IMR-90 (cell line): Measurements from ENCODE around the gene TMEM144. TPM values are rescaled to one million over a fixed set of nuclear protein-coding genes. Genes with fewer than 3 reads are reported as not detected.

ENCODE experiments used
- ATAC-seq: fragments of 200-7000 bp; cut with Tn5 transposase; 2 replicates; pipeline ENCODE4 v1.9.1; 2020; ENCODE audit warnings: low read depth, mild to moderate bottlenecking, moderate library complexity
- Bru-seq: library from RNA; stranded (reverse); fragments of 400-500 nt; gene quantifications from one replicate; lab custom pipeline; 2021; lab: Mats Ljungman, UMichigan
- BruChase-seq, 2 experiments: library from RNA; stranded (reverse); fragments of 400-500 nt; gene quantifications; one replicate each; lab custom pipeline; 2021; lab: Mats Ljungman, UMichigan
- BruUV-seq: library from RNA; stranded (reverse); fragments of 400-500 nt; replicated peaks from 2 replicates; lab custom pipeline; 2021; lab: Mats Ljungman, UMichigan
- CTCF ChIA-PET: fragments of 300-600 bp; formaldehyde crosslinking; extraction: SDS; loops from one replicate; lab custom pipeline; 2021; ENCODE audit warnings: antibody characterized with exemption; lab: Yijun Ruan, JAX
- POLR2A ChIA-PET: fragments of 300-600 bp; sonication (Branson Sonifier 250); formaldehyde crosslinking; loops from one replicate; lab custom pipeline; 2022; ENCODE audit warnings: antibody characterized with exemption; ENCODE audit not compliant: unreplicated experiment; lab: Charles Lee
- DNase-seq: peaks from one replicate; pipeline ENCODE4 v3.0.0; 2013
- H2AFZ ChIP-seq: replicated peaks from 2 replicates; pipeline ENCODE3; 2013; ENCODE audit warnings: low read length, mild to moderate bottlenecking; ENCODE audit not compliant: poor library complexity
- H2AK5ac ChIP-seq: 2 replicates; pipeline ENCODE4 v1.6.1; 2013; ENCODE audit warnings: low read depth, low read length, inconsistent platforms
- H2AK9ac ChIP-seq: replicated peaks from 2 replicates; pipeline ENCODE3; 2013; ENCODE audit warnings: mild to moderate bottlenecking, low read depth, low read length, moderate library complexity; ENCODE audit not compliant: poor library complexity
- H2BK120ac ChIP-seq: 2 replicates; pipeline ENCODE4 v1.6.1; 2013; ENCODE audit warnings: low read depth, low read length, inconsistent platforms
- H2BK15ac ChIP-seq: 3 replicates; pipeline ENCODE4 v1.6.1; 2013; ENCODE audit warnings: low read depth, low read length, inconsistent platforms
- H2BK20ac ChIP-seq: 2 replicates; pipeline ENCODE4 v1.6.1; 2013; ENCODE audit warnings: low read depth, mild to moderate bottlenecking, inconsistent platforms, low read length, moderate library complexity
- H2BK5ac ChIP-seq: 2 replicates; pipeline ENCODE4 v1.6.1; 2013; ENCODE audit warnings: mild to moderate bottlenecking, low read depth, low read length, inconsistent platforms; ENCODE audit not compliant: poor library complexity, severe bottlenecking
- H3K14ac ChIP-seq: replicated peaks from 2 replicates; pipeline ENCODE4 v1.6.1; 2013; ENCODE audit warnings: low read depth, low read length, inconsistent platforms
- H3K18ac ChIP-seq: 2 replicates; pipeline ENCODE4 v1.6.1; 2013; ENCODE audit warnings: low read depth, low read length, control low read depth
- H3K23ac ChIP-seq: 2 replicates; pipeline ENCODE4 v1.6.1; 2013; ENCODE audit warnings: low read depth, low read length, inconsistent platforms
- H3K27ac ChIP-seq: 2 replicates; pipeline ENCODE4 v1.5.1; 2013; ENCODE audit warnings: mild to moderate bottlenecking, control low read depth, low read length; ENCODE audit not compliant: insufficient read depth
- H3K27me3 ChIP-seq: 2 replicates; pipeline ENCODE4 v1.6.1; 2013; ENCODE audit warnings: low read length; ENCODE audit not compliant: control insufficient read depth, insufficient read depth
- H3K36me3 ChIP-seq: 2 replicates; pipeline ENCODE4 v1.6.1; 2013; ENCODE audit warnings: low read length, mixed read lengths; ENCODE audit not compliant: control insufficient read depth, insufficient read depth
- H3K4ac ChIP-seq: 2 replicates; pipeline ENCODE4 v1.6.1; 2013; ENCODE audit warnings: low read depth, low read length, inconsistent platforms
- H3K4me1 ChIP-seq: 2 replicates; pipeline ENCODE4 v1.6.1; 2013; ENCODE audit warnings: low read length, mixed read lengths; ENCODE audit not compliant: control insufficient read depth, insufficient read depth
- H3K4me2 ChIP-seq: 2 replicates; pipeline ENCODE4 v1.6.1; 2013; ENCODE audit warnings: low read depth, mild to moderate bottlenecking, control low read depth, low read length, moderate library complexity
- H3K4me3 ChIP-seq: 2 replicates; pipeline ENCODE4 v1.5.1; 2013; ENCODE audit warnings: low read depth, mild to moderate bottlenecking, control low read depth, low read length, moderate library complexity; ENCODE audit not compliant: insufficient read depth
- H3K56ac ChIP-seq: 2 replicates; pipeline ENCODE4 v1.6.1; 2013; ENCODE audit warnings: low read length, inconsistent platforms; ENCODE audit not compliant: insufficient read depth; ENCODE audit errors: extremely low read depth
- H3K79me1 ChIP-seq, 2 experiments: 2 replicates each; pipeline ENCODE4 v1.6.1; 2013; ENCODE audit warnings: low read length in 2 of 2, inconsistent platforms in 1 of 2, low read depth in 1 of 2
- H3K9ac ChIP-seq: 2 replicates; pipeline ENCODE4 v1.6.1; 2013; ENCODE audit warnings: low read depth, low read length, control low read depth
- H3K9me1 ChIP-seq: 2 replicates; pipeline ENCODE4 v1.6.1; 2013; ENCODE audit warnings: low read length, inconsistent platforms; ENCODE audit not compliant: insufficient read depth
- H3K9me3 ChIP-seq: 2 replicates; pipeline ENCODE4 v1.6.1; 2013; ENCODE audit warnings: low read length; ENCODE audit not compliant: control insufficient read depth, insufficient read depth
- H4K20me1 ChIP-seq: 2 replicates; pipeline ENCODE4 v1.6.1; 2013; ENCODE audit warnings: low read length, inconsistent platforms; ENCODE audit not compliant: insufficient read depth
- H4K5ac ChIP-seq: 2 replicates; pipeline ENCODE4 v1.6.1; 2013; ENCODE audit warnings: mild to moderate bottlenecking, low read depth, low read length, control low read depth
- H4K8ac ChIP-seq, 2 experiments: 2 replicates each; pipeline ENCODE4 v1.6.1; 2013; ENCODE audit warnings: low read depth in 2 of 2, low read length in 2 of 2, control low read depth in 1 of 2, inconsistent platforms in 1 of 2
- H4K91ac ChIP-seq: 2 replicates; pipeline ENCODE4 v1.6.1; 2013; ENCODE audit warnings: low read depth, low read length, inconsistent platforms; ENCODE audit not compliant: insufficient read depth
- BHLHE40 ChIP-seq: fragments of 150-350 bp; IDR thresholded peaks from 2 replicates; pipeline ENCODE4 v1.6.1; 2016; ENCODE audit warnings: mild to moderate bottlenecking, low read depth, low read length
- CEBPB ChIP-seq: IDR thresholded peaks from 2 replicates; pipeline ENCODE4 v1.6.1; 2012; ENCODE audit warnings: low read depth, low read length, improper control_type of control experiment
- CHD1 ChIP-seq: IDR thresholded peaks from 2 replicates; pipeline ENCODE4 v1.6.1; 2012; ENCODE audit warnings: low read depth, low read length, improper control_type of control experiment
- FOS ChIP-seq: fragments of 150-350 bp; IDR thresholded peaks from 2 replicates; pipeline ENCODE4 v1.6.1; 2016; ENCODE audit warnings: low read depth, low read length
- MAFK ChIP-seq: IDR thresholded peaks from 2 replicates; pipeline ENCODE4 v1.6.1; 2012; ENCODE audit warnings: low read depth, low read length, improper control_type of control experiment
- MAZ ChIP-seq: IDR thresholded peaks from 2 replicates; pipeline ENCODE4 v1.6.1; 2012; ENCODE audit warnings: low read depth, mild to moderate bottlenecking, low read length, improper control_type of control experiment, moderate library complexity, borderline replicate concordance
- NFE2L2 ChIP-seq: fragments of 150-350 bp; IDR thresholded peaks from 2 replicates; pipeline ENCODE4 v1.6.1; 2016; ENCODE audit warnings: low read depth, mild to moderate bottlenecking, low read length
- RAD21 ChIP-seq: IDR thresholded peaks from 2 replicates; pipeline ENCODE4 v1.6.1; 2012; ENCODE audit warnings: low read length, improper control_type of control experiment
- RCOR1 ChIP-seq: IDR thresholded peaks from 2 replicates; pipeline ENCODE4 v1.6.1; 2012; ENCODE audit warnings: mild to moderate bottlenecking, low read length, improper control_type of control experiment; ENCODE audit not compliant: insufficient replicate concordance
- RFX5 ChIP-seq: IDR thresholded peaks from 2 replicates; pipeline ENCODE4 v1.8.0; 2012; ENCODE audit warnings: low read depth, mild to moderate bottlenecking, low read length, moderate library complexity
- SMC3 ChIP-seq: fragments of 150-350 bp; IDR thresholded peaks from 2 replicates; pipeline ENCODE4 v1.6.1; 2016; ENCODE audit warnings: low read depth, mild to moderate bottlenecking, antibody characterized with exemption, low read length, moderate library complexity
- WGBS, 2 experiments: methylation state at CpG; one replicate each; pipeline versions ENCODE4 v1.1.5 to v1.1.7; 2013; ENCODE audit warnings: missing lambda C conversion rate in 2 of 2; ENCODE audit not compliant: insufficient read length in 1 of 2; ENCODE audit errors: extremely low coverage in 2 of 2; 5-methylcytosine and 5-hydroxymethylcytosine counted together
- dilution Hi-C: fragments of 300-500 bp; cut with HindIII; formaldehyde crosslinking; loops from one replicate; pipeline ENCODE4 v1.14.3; 2018; ENCODE audit warnings: low sequenced_read_pairs; ENCODE audit not compliant: unreplicated experiment
- in situ Hi-C: fragments of 300-500 bp; cut with MboI; formaldehyde crosslinking; loops from 3 replicates; pipeline ENCODE4 v1.14.3; 2019; ENCODE audit warnings: low sequenced_read_pairs, inconsistent platforms, mixed read lengths
- intact Hi-C: fragments of 100-400 bp; cut with micrococcal nuclease; formaldehyde crosslinking; loops from 2 replicates; pipeline ENCODE4 v1.10.0; 2022
- long read RNA-seq: library from polyadenylated mRNA; unstranded; transcript quantifications from one replicate; pipeline ENCODE4 v2.0.0, GENCODE V29; 2021; ENCODE audit not compliant: unreplicated experiment
- polyA plus RNA-seq, 3 experiments: library from polyadenylated mRNA; depleted of rRNA; stranded (reverse); fragments of >200 nt; gene quantifications; 2 replicates each; pipeline ENCODE4 v1.2.3, GENCODE V29; 2012; ENCODE audit warnings: low replicate concordance in 1 of 3
- total RNA-seq: library from RNA; depleted of rRNA; stranded (reverse); fragments of >200 nt; gene quantifications from 2 replicates; pipeline ENCODE4 v1.2.3, GENCODE V29; 2012; rRNA removed
- TF ChIP-seq, protein P1 (sequence below): fragments of 150-350 bp; IDR thresholded peaks from 2 replicates; pipeline ENCODE4 v1.6.1; 2017; ENCODE audit warnings: mild to moderate bottlenecking, antibody characterized with exemption, low read length, low read depth
- TF ChIP-seq, protein P2 (sequence below): fragments of 150-350 bp; IDR thresholded peaks from 2 replicates; pipeline ENCODE4 v1.6.1; 2016; ENCODE audit warnings: low read depth, mild to moderate bottlenecking, low read length, moderate library complexity, borderline replicate concordance

Gene TMEM144
- total RNA-seq (1.9 and 2.2 TPM in 2 replicates), polyA plus RNA-seq (2012; rRNA removed) (0.39 and 0.58 TPM in 2 replicates), Bru-seq, nascent RNA (percentile 27 among the genes with signal in this experiment), BruChase-seq, experiment 1, labeled RNA remaining after a 6-hour chase (percentile 24 among the genes with signal in this experiment), BruChase-seq, experiment 2, labeled RNA remaining after a 2-hour chase (percentile 28 among the genes with signal in this experiment)
- 0.09 and 0.39 TPM in 2 replicates for polyA plus RNA-seq (2012; cell fraction: cytosol; rRNA removed)
- 0.04 and 0.68 TPM in 2 replicates for polyA plus RNA-seq (2012; cell fraction: nucleus; rRNA removed; ENCODE audit: low replicate concordance)
- long read RNA-seq, partial matches to known transcripts = 0 of 1 reads
- long read RNA-seq, other reads (novel, unspliced or antisense) = 0 of 1 reads

DNA sequence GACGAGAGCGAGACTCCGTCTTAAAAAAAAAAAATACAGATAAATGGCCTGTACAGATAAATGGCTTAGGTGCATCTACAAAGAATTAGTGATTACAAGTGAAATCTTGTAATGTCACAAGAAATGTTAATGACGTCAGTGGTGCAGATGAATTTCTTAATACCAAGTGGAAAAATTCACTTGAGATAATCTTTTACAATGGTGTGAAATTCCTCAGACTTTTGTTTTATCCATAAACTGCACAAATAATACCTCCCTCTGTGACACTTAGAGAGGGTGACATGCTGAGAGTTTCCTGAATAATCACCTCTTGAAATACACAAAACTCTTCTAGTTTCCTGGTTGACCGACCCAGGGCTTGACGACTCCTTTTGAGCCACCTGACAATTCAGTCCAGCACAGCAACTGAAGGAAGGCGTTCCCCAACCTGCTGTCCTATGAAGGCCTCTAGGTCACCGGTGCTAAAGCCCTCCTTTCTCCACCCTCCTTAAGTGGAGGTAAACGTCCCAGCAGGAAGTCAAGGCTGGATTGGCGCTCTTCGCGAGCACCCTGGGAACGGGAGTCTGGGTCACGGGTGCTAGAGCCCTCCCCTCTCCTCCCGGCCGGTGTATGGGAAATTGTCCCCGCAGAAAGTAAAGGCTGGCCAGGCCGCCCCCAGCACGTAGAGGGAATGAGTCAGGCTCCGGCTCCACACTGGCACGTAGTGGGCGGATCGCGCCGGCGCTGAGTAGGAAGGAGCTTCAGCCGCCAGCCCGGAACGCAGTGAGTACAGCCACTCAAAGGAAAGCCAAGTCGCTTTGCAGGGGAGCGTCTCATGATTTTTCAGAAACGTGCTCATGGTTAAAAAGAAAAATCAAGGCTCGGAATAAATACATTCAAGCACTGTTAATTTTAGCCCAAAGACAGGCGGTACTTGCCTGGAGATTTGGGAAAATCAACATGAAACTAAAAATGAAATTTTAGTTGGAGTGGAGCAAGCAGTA lies at the start of gene TMEM144:
Gene TMEM144, plus strand, starts transcription at position 662 of the 983 bp plus-strand sequence. CDS start 2,182 bp downstream, outside the sequence.
- intact Hi-C loops = no loop called here
- TF ChIP-seq SMC3 (no peak), MAFK (no peak), CEBPB (no peak), FOS (peak; percentile 36; the same call in 1 of the 2 replicates), NFE2L2 (no peak), MAZ (0 out of 2 replicates have a peak, but pooled peaks have one; percentile 28), CHD1 (no peak), RCOR1 (no peak), BHLHE40 (peak; percentile 18; the same call in 1 of the 2 replicates), RAD21 (no peak), RFX5 (no peak)
- TF ChIP-seq, protein P1, sequence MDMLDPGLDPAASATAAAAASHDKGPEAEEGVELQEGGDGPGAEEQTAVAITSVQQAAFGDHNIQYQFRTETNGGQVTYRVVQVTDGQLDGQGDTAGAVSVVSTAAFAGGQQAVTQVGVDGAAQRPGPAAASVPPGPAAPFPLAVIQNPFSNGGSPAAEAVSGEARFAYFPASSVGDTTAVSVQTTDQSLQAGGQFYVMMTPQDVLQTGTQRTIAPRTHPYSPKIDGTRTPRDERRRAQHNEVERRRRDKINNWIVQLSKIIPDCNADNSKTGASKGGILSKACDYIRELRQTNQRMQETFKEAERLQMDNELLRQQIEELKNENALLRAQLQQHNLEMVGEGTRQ = peak; percentile 22; the same call in 1 of the 2 replicates
- TF ChIP-seq, protein P2, sequence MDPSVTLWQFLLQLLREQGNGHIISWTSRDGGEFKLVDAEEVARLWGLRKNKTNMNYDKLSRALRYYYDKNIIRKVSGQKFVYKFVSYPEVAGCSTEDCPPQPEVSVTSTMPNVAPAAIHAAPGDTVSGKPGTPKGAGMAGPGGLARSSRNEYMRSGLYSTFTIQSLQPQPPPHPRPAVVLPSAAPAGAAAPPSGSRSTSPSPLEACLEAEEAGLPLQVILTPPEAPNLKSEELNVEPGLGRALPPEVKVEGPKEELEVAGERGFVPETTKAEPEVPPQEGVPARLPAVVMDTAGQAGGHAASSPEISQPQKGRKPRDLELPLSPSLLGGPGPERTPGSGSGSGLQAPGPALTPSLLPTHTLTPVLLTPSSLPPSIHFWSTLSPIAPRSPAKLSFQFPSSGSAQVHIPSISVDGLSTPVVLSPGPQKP = no peak

More for the DNA sequence above, at the start of gene TMEM144:
- Histone ChIP-seq H3K4me1 (peaks cover 3% of the 10 kb centered on the region; the same call in 1 of the 2 replicates), H3K9me3 (no peaks in the 10 kb centered on the region), H4K8ac (peak within 1 kb of the TSS; percentile 87 to 94), H2AK9ac (peak within 1 kb of the TSS; percentile 57), H3K14ac (peak within 1 kb of the TSS; percentile 64), H2BK20ac (peak within 1 kb of the TSS; percentile 43; the same call in 1 of the 2 replicates), H4K5ac (peak within 1 kb of the TSS; percentile 74), H2BK15ac (peak within 1 kb of the TSS; percentile 93), H3K9me1 (peaks cover 2% of the 10 kb centered on the region; the same call in 1 of the 2 replicates), H3K4me3 (peak within 1 kb of the TSS; percentile 56), H2BK5ac (peak within 1 kb of the TSS; percentile 52), H2AFZ (peak within 1 kb of the TSS; percentile 96), H3K27me3 (no peaks in the 10 kb centered on the region), H3K79me1 (no peaks in the 10 kb centered on the region), H4K91ac (peak within 1 kb of the TSS; percentile 87), H4K20me1 (no peaks in the 10 kb centered on the region), H3K4me2 (peak within 1 kb of the TSS; percentile 82), H2BK120ac (peak within 1 kb of the TSS; percentile 68), H3K36me3 (no peaks in the 10 kb centered on the region), H3K4ac (peak within 1 kb of the TSS; percentile 76), H3K27ac (peak within 1 kb of the TSS; percentile 15; the same call in 1 of the 2 replicates), H3K56ac (peak within 1 kb of the TSS; percentile 76; the same call in 1 of the 2 replicates), H3K18ac (peak within 1 kb of the TSS; percentile 71), H2AK5ac (no peak within 1 kb of the TSS), H3K9ac (peak within 1 kb of the TSS; percentile 53; the same call in 1 of the 2 replicates), H3K23ac (peak within 1 kb of the TSS; percentile 39)
- ChIA-PET CTCF (interaction anchor here (1.0 kb wide), 1 partner anchor 17 kb away, joined by 4 read pairs; no protein-coding TSS in a partner anchor), POLR2A (no interaction called here)
- in situ Hi-C loops (no loop called here), dilution Hi-C loops (no loop called here)
- DNase-seq (peak; percentile 85), ATAC-seq (peak; percentile 100)
- BruUV-seq = no TSS peak
- 0% methylated on average over 9 of the region's 34 CpGs; no CpG with 5 or more reads in 1 of the 2 experiments for WGBS, 2 experiments
